ENCODE data around the gene POFUT2. TPM values are rescaled to one million over a fixed set of nuclear protein-coding genes. Genes with fewer than 3 reads are reported as not detected.

The POFUT2 gene
- total RNA-seq, 2 donors from 2014 or later = 49.0 to 73.3 TPM

GRCh38 chr21:45302082-45303061, 14.7 kb upstream of the POFUT2 start:
- no peak overlapping the region for H3K9ac ChIP-seq (ENCODE audit: extremely low read depth, low read length, poor library complexity, severe bottlenecking)
- TF ChIP-seq, protein P1, sequence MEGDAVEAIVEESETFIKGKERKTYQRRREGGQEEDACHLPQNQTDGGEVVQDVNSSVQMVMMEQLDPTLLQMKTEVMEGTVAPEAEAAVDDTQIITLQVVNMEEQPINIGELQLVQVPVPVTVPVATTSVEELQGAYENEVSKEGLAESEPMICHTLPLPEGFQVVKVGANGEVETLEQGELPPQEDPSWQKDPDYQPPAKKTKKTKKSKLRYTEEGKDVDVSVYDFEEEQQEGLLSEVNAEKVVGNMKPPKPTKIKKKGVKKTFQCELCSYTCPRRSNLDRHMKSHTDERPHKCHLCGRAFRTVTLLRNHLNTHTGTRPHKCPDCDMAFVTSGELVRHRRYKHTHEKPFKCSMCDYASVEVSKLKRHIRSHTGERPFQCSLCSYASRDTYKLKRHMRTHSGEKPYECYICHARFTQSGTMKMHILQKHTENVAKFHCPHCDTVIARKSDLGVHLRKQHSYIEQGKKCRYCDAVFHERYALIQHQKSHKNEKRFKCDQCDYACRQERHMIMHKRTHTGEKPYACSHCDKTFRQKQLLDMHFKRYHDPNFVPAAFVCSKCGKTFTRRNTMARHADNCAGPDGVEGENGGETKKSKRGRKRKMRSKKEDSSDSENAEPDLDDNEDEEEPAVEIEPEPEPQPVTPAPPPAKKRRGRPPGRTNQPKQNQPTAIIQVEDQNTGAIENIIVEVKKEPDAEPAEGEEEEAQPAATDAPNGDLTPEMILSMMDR (conservative IDR thresholded peaks at IDR 0.05) = no peak
- no peaks in the 10 kb centered on the region for H3K27me3 ChIP-seq (ENCODE audit: control insufficient read depth, insufficient read depth, low read length, poor library complexity, severe bottlenecking)
- no peaks in the 10 kb centered on the region for H3K9me3 ChIP-seq (ENCODE audit: control insufficient read depth, low read length)
- peak; percentile 58 for DNase-seq
- Mint-ChIP-seq H3K27ac (peak overlapping the region; percentile 52), H3K4me3 (no peak overlapping the region), H3K36me3 (ENCODE audit: low read depth) (no peaks in the 10 kb centered on the region), H3K27me3 (ENCODE audit: insufficient read depth) (no peaks in the 10 kb centered on the region), H3K9me3 (no peaks in the 10 kb centered on the region), H3K4me1 (peaks cover 2% of the 10 kb centered on the region)
- H3K4me3 ChIP-seq (ENCODE audit: low read length) = no peak overlapping the region
- WGBS, 2 experiments (ENCODE audit: insufficient coverage in 1 of 2, insufficient read length in 1 of 2) = 90 to 91% methylated on average over 41 to 54 of the region's 54 CpGs
- H3K36me3 ChIP-seq (ENCODE audit: control insufficient read depth, insufficient read depth, low read length) = no peaks in the 10 kb centered on the region
- H3K4me1 ChIP-seq (ENCODE audit: control insufficient read depth, insufficient read depth, low read length) = peaks cover 3% of the 10 kb centered on the region
- peak overlapping the region; percentile 7 for H3K27ac ChIP-seq (ENCODE audit: low read depth, low read length)

- Histone ChIP-seq H3K27ac (ENCODE audit: low read depth, low read length) (peak overlapping the region; percentile 7), H3K4me3 (ENCODE audit: low read length) (no peak overlapping the region), H3K36me3 (ENCODE audit: control insufficient read depth, insufficient read depth, low read length) (peaks cover 7% of the 10 kb centered on the region), H3K27me3 (ENCODE audit: control insufficient read depth, insufficient read depth, low read length, poor library complexity, severe bottlenecking) (no peaks in the 10 kb centered on the region), H3K4me1 (ENCODE audit: control insufficient read depth, insufficient read depth, low read length) (peaks cover 3% of the 10 kb centered on the region), H3K9me3 (ENCODE audit: control insufficient read depth, low read length) (peaks cover 7% of the 10 kb centered on the region), H3K9ac (ENCODE audit: extremely low read depth, low read length, poor library complexity, severe bottlenecking) (no peak overlapping the region)
- no peak overlapping the region for H3K4me3 Mint-ChIP-seq
- TF ChIP-seq, protein P1 (conservative IDR thresholded peaks at IDR 0.05) = no peak
- H3K9me3 Mint-ChIP-seq = no peaks in the 10 kb centered on the region
- H3K27me3 Mint-ChIP-seq (ENCODE audit: insufficient read depth) = no peaks in the 10 kb centered on the region
- peaks cover 2% of the 10 kb centered on the region for H3K4me1 Mint-ChIP-seq
- WGBS, 2 experiments (ENCODE audit: insufficient coverage in 1 of 2, insufficient read length in 1 of 2) = 95% methylated on average over 9 to 20 of the region's 20 CpGs
- peak overlapping the region; percentile 52 for H3K27ac Mint-ChIP-seq
- DNase-seq = peak; percentile 38
- H3K36me3 Mint-ChIP-seq (ENCODE audit: low read depth) = no peaks in the 10 kb centered on the region
Observed at GRCh38 chr21:45301521-45302081, 13.9 kb upstream of the POFUT2 start.

DNA sequence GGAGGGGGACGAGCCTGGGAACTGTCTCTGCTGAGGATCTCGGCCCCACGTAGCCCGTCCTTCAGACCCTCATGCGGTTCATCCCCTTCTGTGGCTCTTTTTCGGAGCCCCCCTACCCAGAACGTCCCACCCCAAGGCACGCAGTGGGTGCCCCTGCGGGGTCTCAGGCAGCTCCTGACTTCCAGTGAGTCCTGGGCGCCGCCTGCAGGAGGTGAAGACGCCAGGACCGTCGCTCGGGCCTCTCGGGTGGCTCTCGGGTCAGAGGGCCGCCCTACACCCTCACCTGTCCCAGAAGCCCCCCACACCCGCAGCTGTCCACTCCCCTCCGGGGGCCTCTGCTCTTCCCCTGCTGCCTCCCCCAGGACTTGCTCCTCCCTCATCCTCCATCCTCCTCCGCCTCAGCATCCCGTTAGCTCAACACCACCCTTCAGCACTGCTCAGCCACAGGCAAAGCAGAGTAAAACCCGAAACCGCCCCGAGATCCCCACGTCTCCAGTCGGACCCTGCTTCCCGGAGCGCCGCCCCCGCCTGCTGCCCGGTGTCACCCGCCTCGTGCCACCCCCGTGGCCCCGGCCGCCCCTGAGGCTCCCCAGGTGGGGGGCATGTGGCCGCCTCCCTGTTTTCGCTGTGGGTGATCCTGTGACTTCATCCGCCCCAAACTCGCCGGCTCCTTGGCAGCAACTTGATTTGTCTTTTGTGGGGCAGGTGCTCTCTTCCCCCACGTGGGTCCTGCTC, 13.3 kb upstream of the POFUT2 start:
- Mint-ChIP-seq H3K27me3 (ENCODE audit: insufficient read depth) (no peaks in the 10 kb centered on the region), H3K9me3 (no peaks in the 10 kb centered on the region), H3K27ac (no peak overlapping the region), H3K4me3 (no peak overlapping the region), H3K4me1 (peaks cover 2% of the 10 kb centered on the region), H3K36me3 (ENCODE audit: low read depth) (peaks cover 2% of the 10 kb centered on the region)
- 90 to 92% methylated on average over 14 to 43 of the region's 43 CpGs for WGBS, 2 experiments (ENCODE audit: insufficient coverage in 1 of 2, insufficient read length in 1 of 2)
- no peak overlapping the region for H3K9ac ChIP-seq (ENCODE audit: extremely low read depth, low read length, poor library complexity, severe bottlenecking)
- peaks cover 10% of the 10 kb centered on the region for H3K9me3 ChIP-seq (ENCODE audit: control insufficient read depth, low read length)
- TF ChIP-seq, protein P1 (conservative IDR thresholded peaks at IDR 0.05) = no peak
- peaks cover 3% of the 10 kb centered on the region for H3K4me1 ChIP-seq (ENCODE audit: control insufficient read depth, insufficient read depth, low read length)
- H3K27ac ChIP-seq (ENCODE audit: low read depth, low read length) = no peak overlapping the region
- peak; percentile 49 for DNase-seq
- H3K27me3 ChIP-seq (ENCODE audit: control insufficient read depth, insufficient read depth, low read length, poor library complexity, severe bottlenecking) = no peaks in the 10 kb centered on the region
- no peak overlapping the region for H3K4me3 ChIP-seq (ENCODE audit: low read length)
- H3K36me3 ChIP-seq (ENCODE audit: control insufficient read depth, insufficient read depth, low read length) = peaks cover 8% of the 10 kb centered on the region

Measured in endodermal cell (in vitro differentiated cells).